HCT116 (cell line): Measurements from ENCODE around the gene SENP3. TPM values are rescaled to one million over a fixed set of nuclear protein-coding genes. Genes with fewer than 3 reads are reported as not detected.

Experiments used
- ATAC-seq: fragments of 200-7000 bp; cut with Tn5 transposase; 2 replicates; pipeline ENCODE4 v1.9.1; 2020; ENCODE audit warnings: mild to moderate bottlenecking, moderate library complexity
- BruUV-seq: library from RNA; stranded (reverse); fragments of 400-500 nt; replicated peaks from 2 replicates; lab custom pipeline; 2021; lab: Mats Ljungman, UMichigan
- CTCF ChIA-PET: fragments of 300-600 bp; sonication (Branson Sonifier 250); formaldehyde crosslinking; loops from one replicate; lab custom pipeline; 2021; ENCODE audit warnings: antibody characterized with exemption; lab: Charles Lee
- POLR2A ChIA-PET: fragments of 300-600, 350-600 bp; sonication (Branson Sonifier 250); formaldehyde crosslinking; loops from one replicate; lab custom pipeline; 2021; ENCODE audit warnings: antibody characterized with exemption; lab: Charles Lee
- RAD21 ChIA-PET, 2 experiments: fragments of 300-600 bp; sonication (Branson Sonifier 250); formaldehyde crosslinking; loops; one replicate each; lab custom pipeline; 2023; ENCODE audit warnings: low total read pairs in 2 of 2; ENCODE audit not compliant: uncharacterized antibody in 2 of 2, unreplicated experiment in 2 of 2, low non-redundant PET in 1 of 2; lab: Charles Lee
- DNase-seq: peaks from one replicate; pipeline ENCODE4 v3.0.0-alpha.2; 2010; ENCODE audit warnings: low read depth, low spot score
- H2AFZ ChIP-seq: fragments of 200-600 bp; shearing (Covaris generic), sonication (generic); 2 replicates; pipeline ENCODE4 v1.6.1; 2017; ENCODE audit warnings: low read depth, mixed run types, mixed read lengths, antibody characterized with exemption, low read length; ENCODE audit not compliant: poor library complexity, severe bottlenecking
- H3K27ac ChIP-seq: 2 replicates; pipeline ENCODE4 v1.5.1; 2012; ENCODE audit warnings: low read depth, low read length
- H3K27me3 ChIP-seq: fragments of 200-600 bp; sonication (generic); 2 replicates; pipeline ENCODE4 v1.6.1; 2016; ENCODE audit warnings: mixed run types, low read length, mixed read lengths; ENCODE audit not compliant: insufficient read depth
- H3K36me3 ChIP-seq, 2 experiments: fragments of 200-500 bp in 1 of 2; fragments of 200-600 bp in 1 of 2; sonication (Bioruptor generic) in 1 of 2; sonication (generic) in 1 of 2; 2 replicates each; pipeline versions ENCODE4 v1.5.1 to v1.6.1; 2014 to 2016; ENCODE audit warnings: low read length in 2 of 2, inconsistent platforms in 1 of 2, mixed read lengths in 1 of 2, mixed run types in 1 of 2; ENCODE audit not compliant: insufficient read depth in 2 of 2, control insufficient read depth in 1 of 2
- H3K4me1 ChIP-seq, 2 experiments: fragments of 200-600 bp in 1 of 2; sonication (generic) in 1 of 2; 2 replicates each; pipeline versions ENCODE4 v1.5.1 to v1.6.1; 2012 to 2017; ENCODE audit warnings: low read length in 2 of 2, inconsistent platforms in 1 of 2, mild to moderate bottlenecking in 1 of 2, mixed read lengths in 1 of 2, mixed run types in 1 of 2, moderate library complexity in 1 of 2; ENCODE audit not compliant: insufficient read depth in 2 of 2, control insufficient read depth in 1 of 2
- H3K4me2 ChIP-seq: fragments of 200-600 bp; sonication (generic); 2 replicates; pipeline ENCODE4 v1.6.1; 2017; ENCODE audit warnings: mixed run types, low read length, mixed read lengths
- H3K4me3 ChIP-seq, 2 experiments: fragments of 200-600 bp in 1 of 2; sonication (generic) in 1 of 2; replicated peaks in 1 of 2; 2 replicates each; pipeline ENCODE4 v1.5.1; 2011 to 2016; ENCODE audit warnings: low read length in 2 of 2, control low read depth in 1 of 2, low read depth in 1 of 2, mild to moderate bottlenecking in 1 of 2, mixed read lengths in 1 of 2, mixed run types in 1 of 2
- H3K79me2 ChIP-seq: fragments of 200-600 bp; sonication (generic); 2 replicates; pipeline ENCODE4 v1.6.1; 2017; ENCODE audit warnings: mild to moderate bottlenecking, mixed run types, low read length, moderate library complexity, mixed read lengths; ENCODE audit not compliant: insufficient read depth
- H3K9ac ChIP-seq: fragments of 200-600 bp; sonication (generic); 2 replicates; pipeline ENCODE4 v1.6.1; 2016; ENCODE audit warnings: low read length, mixed read lengths
- H3K9me2 ChIP-seq: fragments of 200-600 bp; sonication (generic), shearing (Covaris generic); 2 replicates; pipeline ENCODE4 v1.6.1; 2017; ENCODE audit warnings: mixed run types, mild to moderate bottlenecking, moderate library complexity; ENCODE audit not compliant: insufficient read depth
- H3K9me3 ChIP-seq, 2 experiments: fragments of 200-500 bp in 1 of 2; fragments of 200-600 bp in 1 of 2; sonication (Bioruptor generic) in 1 of 2; sonication (generic) in 1 of 2; 2 replicates each; pipeline ENCODE4 v1.6.1; 2014 to 2017; ENCODE audit warnings: low read length in 2 of 2, mixed read lengths in 2 of 2, inconsistent platforms in 1 of 2, low read depth in 1 of 2, mild to moderate bottlenecking in 1 of 2, mixed run types in 1 of 2, moderate library complexity in 1 of 2; ENCODE audit not compliant: control insufficient read depth in 1 of 2, insufficient read depth in 1 of 2
- H4K20me1 ChIP-seq: fragments of 200-600 bp; sonication (generic), shearing (Covaris generic); 2 replicates; pipeline ENCODE4 v1.6.1; 2017; ENCODE audit warnings: mixed run types, mild to moderate bottlenecking, moderate library complexity; ENCODE audit not compliant: insufficient read depth
- CTCF ChIP-seq, 3 experiments: fragments of 200-600 bp in 1 of 3; sonication (generic) in 1 of 3; IDR thresholded peaks in 2 of 3; conservative IDR thresholded peaks in 1 of 3; 2 replicates each; pipeline ENCODE4 v1.5.1; 2012 to 2017; ENCODE audit warnings: low read depth in 2 of 3, low read length in 2 of 3, antibody characterized with exemption in 1 of 3, borderline replicate concordance in 1 of 3, control low read depth in 1 of 3, mild to moderate bottlenecking in 1 of 3, mixed read lengths in 1 of 3, mixed run types in 1 of 3, moderate library complexity in 1 of 3; ENCODE audit not compliant: insufficient read depth in 1 of 3
- ELF1 ChIP-seq: IDR thresholded peaks from 2 replicates; pipeline ENCODE4 v1.6.1; 2012; ENCODE audit warnings: low read depth, borderline replicate concordance
- EZH2 ChIP-seq: fragments of 200-600 bp; sonication (generic); IDR thresholded peaks from 2 replicates; pipeline ENCODE4 v1.6.1; 2017; ENCODE audit warnings: antibody characterized with exemption, mixed run types
- FOSL1 ChIP-seq: IDR thresholded peaks from 2 replicates; pipeline ENCODE4 v1.6.1; 2012; ENCODE audit warnings: low read depth
- JUND ChIP-seq: IDR thresholded peaks from 2 replicates; pipeline ENCODE4 v1.6.1; 2012
- MAX ChIP-seq: IDR thresholded peaks from 2 replicates; pipeline ENCODE4 v1.6.1; 2012
- POLR2A ChIP-seq: IDR thresholded peaks from 2 replicates; pipeline ENCODE4 v1.7.0; 2011; ENCODE audit warnings: borderline replicate concordance; ENCODE audit not compliant: insufficient read depth, insufficient read length; ENCODE audit errors: extremely low read depth
- SIN3A ChIP-seq: IDR thresholded peaks from 2 replicates; pipeline ENCODE4 v1.6.1; 2012; ENCODE audit warnings: low read depth
- SP1 ChIP-seq: IDR thresholded peaks from 2 replicates; pipeline ENCODE4 v1.6.1; 2012; ENCODE audit warnings: low read depth
- SRF ChIP-seq: IDR thresholded peaks from 2 replicates; pipeline ENCODE4 v1.6.1; 2012; ENCODE audit warnings: low read depth
- TCF7L2 ChIP-seq: IDR thresholded peaks from 2 replicates; pipeline ENCODE4 v1.7.0; 2011; ENCODE audit warnings: borderline replicate concordance, inconsistent platforms; ENCODE audit not compliant: insufficient read depth, insufficient read length; ENCODE audit errors: extremely low read depth
- intact Hi-C: fragments of 100-400 bp; cut with micrococcal nuclease; formaldehyde crosslinking; loops from 2 replicates; pipeline ENCODE4 v1.10.0; 2022
- total RNA-seq: library from RNA; stranded (reverse); gene quantifications from one replicate; pipeline ENCODE4 v1.2.1, GENCODE V29; 2021; ENCODE audit not compliant: unreplicated experiment
- TF ChIP-seq, protein P1 (sequence below): IDR thresholded peaks from 2 replicates; pipeline ENCODE4 v1.6.1; 2011; ENCODE audit warnings: mild to moderate bottlenecking, low read length, moderate library complexity; ENCODE audit not compliant: insufficient replicate concordance; ENCODE audit errors: extremely low read depth

SENP3 gene
- total RNA-seq, 1 experiment from 2014 or later, result 73.8 TPM

GRCh38 chr17:7523033-7523432 is 38.7 kb upstream of the SENP3 start:
- TF ChIP-seq POLR2A (no peak), MAX (no peak), CTCF (IDR thresholded peaks at IDR 0.05 in 2 of 3, conservative IDR thresholded peaks at IDR 0.05 in 1 of 3; ENCODE audit: borderline replicate concordance in 1 of 3, insufficient read depth in 1 of 3, low read depth in 2 of 3, low read length in 2 of 3) (peak; percentile 22 to 72 (median 52); a peak in 5 of 6 replicates), SIN3A (no peak)
- TF ChIP-seq, all 23 proteins: peak for 1
- Histone ChIP-seq H3K9me2 (no peaks in the 10 kb centered on the region), H3K36me3 (no peaks in the 10 kb centered on the region), H3K4me3 (no peak overlapping the region), H3K9ac (no peak overlapping the region), H4K20me1 (no peaks in the 10 kb centered on the region), H3K4me1 (no peaks in the 10 kb centered on the region), H3K79me2 (no peaks in the 10 kb centered on the region), H3K27ac (no peak overlapping the region), H3K4me2 (no peak overlapping the region), H3K27me3 (no peaks in the 10 kb centered on the region), H3K9me3 (peaks cover 0 to under 1% of the 10 kb centered on the region in 2 experiments; a peak in 1 of 4 replicates), H2AFZ (no peak overlapping the region)
- no TSS peak for BruUV-seq
- intact Hi-C loops, result no loop called here
- ChIA-PET CTCF (interaction anchor here (0.9 to 2.2 kb wide), 4 partner anchors 9 to 88 kb away, joined by 3 to 16 read pairs (median 6); partner anchors contain the start of gene TMEM102), RAD21 (interaction anchor here in 1 of 2 experiments (0.6 kb wide), 1 partner anchor 17 kb away, joined by 3 read pairs; no protein-coding TSS in a partner anchor), POLR2A (no interaction called here)
- peak; percentile 8 for DNase-seq
- peak; percentile 85 for ATAC-seq

DNA sequence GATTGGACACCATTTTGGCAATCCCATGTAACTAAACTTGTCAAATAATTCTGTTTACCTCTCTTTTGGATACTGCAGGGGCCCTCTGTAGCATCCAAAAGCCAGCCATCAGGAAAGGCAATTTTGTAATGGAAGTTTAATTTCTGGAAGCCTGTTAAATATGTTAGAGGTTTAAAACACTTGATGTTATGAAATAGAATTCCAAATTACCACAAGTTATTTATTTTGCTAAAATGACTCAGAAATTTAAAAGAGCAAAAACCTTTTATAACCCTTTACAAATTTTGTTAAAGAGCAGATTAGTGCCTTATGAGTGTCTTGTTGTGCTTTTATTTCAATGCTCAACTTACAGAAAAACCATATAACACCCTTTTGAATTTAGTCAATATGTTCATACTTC is 32.9 kb upstream of the SENP3 start:
- ChIA-PET RAD21 (no interaction called here), POLR2A (no interaction called here), CTCF (no interaction called here)
- Histone ChIP-seq H3K79me2 (no peaks in the 10 kb centered on the region), H3K27ac (no peak overlapping the region), H3K9me3 (peaks cover 0 to 4% of the 10 kb centered on the region in 2 experiments; a peak in 1 of 4 replicates), H4K20me1 (no peaks in the 10 kb centered on the region), H3K4me3 (no peak overlapping the region), H3K4me1 (no peaks in the 10 kb centered on the region), H3K9me2 (no peaks in the 10 kb centered on the region), H3K36me3 (no peaks in the 10 kb centered on the region), H3K27me3 (no peaks in the 10 kb centered on the region), H2AFZ (no peak overlapping the region), H3K9ac (no peak overlapping the region), H3K4me2 (no peak overlapping the region)
- DNase-seq, result no peak
- no peak for ATAC-seq
- no TSS peak for BruUV-seq
- intact Hi-C loops, result no loop called here
- TF ChIP-seq SRF (no peak), ELF1 (no peak), JUND (no peak), CTCF (IDR thresholded peaks at IDR 0.05 in 2 of 3, conservative IDR thresholded peaks at IDR 0.05 in 1 of 3; ENCODE audit: borderline replicate concordance in 1 of 3, insufficient read depth in 1 of 3, low read depth in 2 of 3, low read length in 2 of 3) (no peak), TCF7L2 (no peak), SP1 (no peak), EZH2 (no peak), FOSL1 (no peak)
- TF ChIP-seq, protein P1, sequence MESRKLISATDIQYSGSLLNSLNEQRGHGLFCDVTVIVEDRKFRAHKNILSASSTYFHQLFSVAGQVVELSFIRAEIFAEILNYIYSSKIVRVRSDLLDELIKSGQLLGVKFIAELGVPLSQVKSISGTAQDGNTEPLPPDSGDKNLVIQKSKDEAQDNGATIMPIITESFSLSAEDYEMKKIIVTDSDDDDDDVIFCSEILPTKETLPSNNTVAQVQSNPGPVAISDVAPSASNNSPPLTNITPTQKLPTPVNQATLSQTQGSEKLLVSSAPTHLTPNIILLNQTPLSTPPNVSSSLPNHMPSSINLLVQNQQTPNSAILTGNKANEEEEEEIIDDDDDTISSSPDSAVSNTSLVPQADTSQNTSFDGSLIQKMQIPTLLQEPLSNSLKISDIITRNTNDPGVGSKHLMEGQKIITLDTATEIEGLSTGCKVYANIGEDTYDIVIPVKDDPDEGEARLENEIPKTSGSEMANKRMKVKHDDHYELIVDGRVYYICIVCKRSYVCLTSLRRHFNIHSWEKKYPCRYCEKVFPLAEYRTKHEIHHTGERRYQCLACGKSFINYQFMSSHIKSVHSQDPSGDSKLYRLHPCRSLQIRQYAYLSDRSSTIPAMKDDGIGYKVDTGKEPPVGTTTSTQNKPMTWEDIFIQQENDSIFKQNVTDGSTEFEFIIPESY, result no peak
